ENCODE data around the gene OSGEPL1. TPM values are rescaled to one million over a fixed set of nuclear protein-coding genes. Genes with fewer than 3 reads are reported as not detected.
A peak's percentile ranks its signal among the peaks of the same experiment; 100 is the strongest.
"Not testable (repeated sequence)": the region's sequence is repeated elsewhere in the genome, so short reads cannot be mapped to it uniquely, and the experiment has no call there.

OSGEPL1 gene
- total RNA-seq, 1 donor from 2014 or later: 4.2 TPM

DNA sequence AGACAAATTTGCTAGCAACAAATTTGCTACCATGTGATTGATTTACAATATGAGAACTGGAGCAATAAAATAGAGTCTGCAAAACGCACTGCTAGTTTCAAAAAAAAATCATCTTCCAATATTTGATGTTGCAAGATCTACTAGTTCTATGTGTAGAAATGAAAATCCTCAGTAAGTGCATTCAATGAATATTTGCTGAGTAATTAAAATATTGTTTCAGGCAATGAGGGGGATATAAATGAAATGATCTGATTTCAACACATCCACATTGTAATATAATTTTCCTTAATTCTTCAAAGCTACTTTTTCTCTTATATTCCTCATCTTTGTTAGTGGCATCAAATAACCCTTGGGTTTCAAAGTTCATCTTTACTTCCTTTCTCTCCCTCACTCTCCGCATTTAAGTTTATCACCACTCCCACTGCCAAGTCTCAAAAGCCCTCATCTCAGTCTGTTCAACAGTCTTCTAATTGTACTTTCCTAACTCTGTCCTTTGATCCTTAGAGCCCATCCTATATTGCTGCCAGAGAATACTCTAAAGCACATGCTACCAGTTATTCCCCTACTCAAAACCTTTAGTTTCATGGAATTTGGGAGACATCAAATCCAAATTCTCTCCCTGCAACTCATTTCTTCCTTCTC, 6.2 kb downstream of the OSGEPL1 start:
- no peak for ATAC-seq
- DNase-seq (ENCODE audit: low spot score): no peak

DNA sequence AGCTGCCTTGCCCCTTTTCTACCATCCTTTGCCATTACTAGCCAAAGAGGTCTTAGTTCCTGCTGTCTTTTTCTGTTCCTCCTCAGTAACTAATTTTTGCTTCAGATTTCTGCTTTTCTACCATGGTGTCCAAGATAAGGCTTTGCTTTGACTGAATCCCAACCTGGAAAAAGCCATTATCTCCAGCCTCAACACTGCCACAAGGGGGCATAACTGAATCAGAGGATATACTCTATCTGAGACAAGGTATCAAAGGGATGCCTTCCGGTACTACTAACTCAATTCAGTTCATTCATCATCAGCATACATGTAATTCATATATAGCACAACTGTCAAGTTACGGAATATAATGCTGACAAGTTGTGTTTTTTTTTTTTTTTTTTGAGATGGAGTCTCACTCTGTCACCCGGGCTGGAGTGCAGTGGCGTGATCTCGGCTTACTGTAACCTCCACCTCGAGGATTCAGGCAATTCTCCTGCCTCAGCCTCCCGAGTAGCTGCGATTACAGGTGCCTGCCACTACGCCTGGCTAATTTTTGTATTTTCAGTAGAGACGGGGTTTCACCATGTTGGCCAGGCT, 11.4 kb downstream of the OSGEPL1 start:
- ATAC-seq (peak; percentile 92), DNase-seq (ENCODE audit: low spot score) (no peak)

DNA sequence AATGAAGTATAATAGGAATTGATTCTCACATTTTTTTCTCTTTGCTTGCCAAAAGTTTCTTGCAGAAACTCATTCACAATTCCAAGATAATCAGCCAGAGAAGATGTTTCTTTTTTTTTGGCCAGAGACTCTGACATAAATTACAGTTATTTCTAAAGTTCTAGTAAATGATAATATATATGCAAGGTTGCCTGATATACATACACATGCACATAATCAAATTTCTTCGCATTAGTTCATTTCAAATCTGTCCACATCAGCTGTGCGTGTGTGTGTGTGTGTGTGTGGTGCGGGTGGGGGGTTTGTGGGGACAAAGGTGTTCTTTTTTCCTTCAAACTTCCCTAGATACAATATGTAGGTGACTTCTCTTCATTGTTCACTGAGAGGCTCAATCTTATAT, 33.2 kb downstream of the OSGEPL1 start:
- no peak for DNase-seq (ENCODE audit: low spot score)

DNA sequence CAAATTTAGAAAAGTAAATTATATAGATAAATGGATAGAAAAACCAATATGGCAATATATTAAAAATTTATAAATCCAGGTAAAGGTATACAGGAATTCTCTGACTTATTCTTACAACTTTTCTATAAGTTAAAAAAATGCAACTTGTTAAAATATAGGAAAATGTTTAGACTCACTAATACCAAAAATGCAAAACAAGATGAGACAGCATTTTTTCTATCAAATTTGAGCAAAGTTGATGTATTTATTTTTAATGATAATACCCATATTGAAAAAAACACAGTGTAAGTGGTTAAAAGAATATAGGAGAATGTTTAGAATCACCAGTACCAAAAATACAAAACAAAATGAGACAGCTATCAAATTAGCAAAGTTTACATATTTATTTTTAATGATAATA, 35.7 kb downstream of the OSGEPL1 start:
- DNase-seq (ENCODE audit: low spot score): no peak
- no peak for ATAC-seq

More for the DNA sequence above, 33.2 kb downstream of the OSGEPL1 start:
- ATAC-seq: no peak

DNA sequence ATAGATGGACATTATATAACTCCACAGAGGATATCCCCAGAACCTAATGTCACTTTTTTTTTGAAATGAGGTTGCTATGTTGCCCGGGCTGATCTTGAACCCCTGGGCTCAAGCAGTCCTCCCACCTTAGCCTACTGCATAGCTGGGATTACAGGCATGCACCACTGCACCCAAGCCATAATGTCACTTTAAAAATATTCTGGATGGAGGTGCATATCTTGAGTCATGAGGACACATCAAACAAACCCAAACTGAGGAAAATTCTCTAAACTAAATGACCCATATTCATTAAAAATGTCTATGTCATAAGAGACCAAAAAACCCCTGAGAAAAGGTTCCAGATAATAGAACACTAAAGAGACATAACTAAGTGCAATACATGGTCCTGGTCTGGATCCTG, 36.3 kb downstream of the OSGEPL1 start:
- no peak for DNase-seq (ENCODE audit: low spot score)
- no peak for ATAC-seq

DNA sequence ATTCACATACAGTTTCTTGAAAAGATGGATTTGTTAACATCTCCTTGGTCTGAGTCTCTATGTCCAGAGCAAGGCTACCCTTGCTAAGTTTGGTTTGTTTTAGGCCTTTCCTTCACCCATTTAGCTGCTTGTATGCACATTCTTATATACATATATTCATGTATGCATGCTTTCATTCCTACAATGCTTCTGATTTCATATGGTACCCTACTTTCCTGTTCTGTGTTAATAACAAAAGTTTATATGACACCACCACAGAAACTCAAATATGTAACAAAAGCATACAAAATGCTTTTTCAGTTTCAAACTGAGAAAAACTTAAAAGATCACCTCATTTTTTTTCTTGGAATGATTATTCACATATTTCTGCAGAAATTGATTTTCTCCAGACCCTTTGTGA, 39.4 kb downstream of the OSGEPL1 start:
- DNase-seq (ENCODE audit: low spot score) (no peak), ATAC-seq (no peak)

DNA sequence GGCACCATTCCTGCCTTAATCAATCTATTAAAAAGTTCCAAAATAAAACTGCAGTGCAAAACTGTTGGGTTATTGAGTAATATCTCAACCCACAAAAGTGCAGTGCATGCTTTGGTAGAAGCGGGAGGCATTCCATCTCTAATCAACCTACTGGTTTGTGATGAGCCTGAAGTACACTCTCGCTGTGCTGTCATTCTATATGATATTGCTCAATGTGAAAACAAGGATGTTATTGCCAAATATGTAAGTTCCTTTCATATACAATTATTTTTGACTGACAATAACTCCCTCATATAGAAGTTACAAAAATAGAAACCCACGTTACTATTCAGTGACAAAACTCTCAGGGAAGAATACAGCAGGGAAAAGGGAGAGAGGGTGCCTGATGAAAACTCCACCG, 43.0 kb downstream of the OSGEPL1 start:
- no peak for DNase-seq (ENCODE audit: low spot score)
- no peak for ATAC-seq

DNA sequence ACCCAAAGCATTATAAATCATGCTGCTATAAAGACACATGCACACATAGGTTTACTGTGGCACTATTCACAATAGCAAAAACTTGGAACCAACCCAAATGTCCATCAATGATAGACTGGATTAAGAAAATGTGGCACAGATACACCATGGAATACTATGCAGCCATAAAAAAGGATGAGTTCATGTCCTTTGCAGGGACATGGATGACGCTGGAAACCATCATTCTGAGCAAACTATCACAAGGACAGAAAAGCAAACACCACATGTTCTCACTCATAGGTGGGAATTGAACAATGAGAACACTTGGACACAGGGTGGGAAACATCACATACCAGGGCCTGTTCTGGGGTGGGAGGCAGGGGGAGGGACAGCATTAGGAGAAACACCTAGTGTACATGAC, 45.0 kb downstream of the OSGEPL1 start:
- ATAC-seq; DNase-seq (ENCODE audit: low spot score): not testable (repeated sequence)

DNA sequence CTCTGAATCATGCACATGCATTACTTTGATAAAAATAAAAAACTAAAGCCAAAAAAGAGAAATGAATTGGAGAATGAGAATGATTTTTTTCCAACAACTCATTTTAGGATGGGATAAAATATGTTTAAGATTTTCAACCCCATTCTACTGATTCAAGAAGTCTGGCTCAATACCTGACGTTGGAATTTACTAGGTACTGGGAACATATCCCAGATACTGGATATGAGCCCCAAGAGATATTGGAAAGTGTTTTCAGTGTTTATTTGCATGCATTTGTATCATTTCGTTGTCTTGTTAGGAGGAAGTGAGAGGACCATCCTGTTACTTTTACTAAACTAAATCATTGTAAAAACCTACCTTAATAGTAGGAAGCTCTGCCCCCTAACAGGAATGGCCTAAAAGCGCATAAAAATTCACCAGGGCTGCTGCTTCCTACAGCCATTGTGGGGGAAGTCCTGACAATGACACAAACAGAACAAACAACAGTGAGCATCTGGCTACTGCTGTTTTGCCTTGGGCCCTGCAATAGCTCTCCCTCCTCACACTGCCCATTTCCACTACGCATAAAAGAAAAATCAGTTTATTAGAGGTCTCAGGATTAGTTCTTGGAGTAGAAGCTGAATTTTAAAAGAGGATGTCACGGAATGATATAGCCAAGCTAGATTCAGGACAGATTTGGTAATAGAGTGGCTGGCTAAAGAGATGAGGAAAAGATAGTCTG, 52.9 kb downstream of the OSGEPL1 start:
- no peak for DNase-seq (ENCODE audit: low spot score)
- no peak for ATAC-seq

DNA sequence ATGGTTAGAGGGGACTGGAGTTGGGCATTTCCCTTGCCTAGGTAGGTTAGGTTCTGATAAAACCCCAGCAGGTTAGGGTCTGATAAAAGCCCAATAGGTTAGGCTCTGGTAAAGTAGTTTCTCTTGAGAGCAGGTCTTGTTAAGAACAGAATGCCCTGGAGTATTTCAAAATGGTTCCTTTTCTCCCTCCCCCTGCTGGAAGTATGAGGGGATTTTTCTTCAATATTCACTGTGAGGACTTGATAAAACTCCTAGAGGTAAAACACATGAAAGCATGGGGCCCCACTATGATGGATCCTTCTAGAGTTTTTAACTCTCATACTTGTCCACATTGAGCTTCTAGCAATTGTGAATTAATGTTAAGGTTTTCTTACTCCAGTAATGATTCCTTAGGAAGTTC, 60.5 kb downstream of the OSGEPL1 start:
- ATAC-seq: no peak
- DNase-seq (ENCODE audit: low spot score): no peak

DNA sequence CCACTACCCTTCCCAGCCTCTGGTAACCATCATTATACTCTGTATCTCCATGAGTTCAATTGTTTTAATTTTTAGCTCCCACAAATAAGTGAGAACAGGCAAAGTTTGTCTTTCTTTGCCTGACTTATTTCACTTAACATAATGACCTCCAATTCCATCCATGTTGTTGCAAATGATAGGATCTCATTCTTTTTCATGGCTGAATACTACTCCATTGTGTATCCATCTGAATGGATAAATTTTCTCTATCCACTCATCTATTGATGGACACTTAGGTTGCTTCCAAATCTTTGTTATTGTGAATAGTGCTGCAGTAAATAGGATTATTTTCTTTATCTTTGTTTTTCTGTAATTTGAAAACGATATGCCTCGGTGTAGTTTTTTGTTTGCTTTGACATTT, 61.9 kb downstream of the OSGEPL1 start:
- DNase-seq (ENCODE audit: low spot score): no peak
- ATAC-seq: no peak

DNA sequence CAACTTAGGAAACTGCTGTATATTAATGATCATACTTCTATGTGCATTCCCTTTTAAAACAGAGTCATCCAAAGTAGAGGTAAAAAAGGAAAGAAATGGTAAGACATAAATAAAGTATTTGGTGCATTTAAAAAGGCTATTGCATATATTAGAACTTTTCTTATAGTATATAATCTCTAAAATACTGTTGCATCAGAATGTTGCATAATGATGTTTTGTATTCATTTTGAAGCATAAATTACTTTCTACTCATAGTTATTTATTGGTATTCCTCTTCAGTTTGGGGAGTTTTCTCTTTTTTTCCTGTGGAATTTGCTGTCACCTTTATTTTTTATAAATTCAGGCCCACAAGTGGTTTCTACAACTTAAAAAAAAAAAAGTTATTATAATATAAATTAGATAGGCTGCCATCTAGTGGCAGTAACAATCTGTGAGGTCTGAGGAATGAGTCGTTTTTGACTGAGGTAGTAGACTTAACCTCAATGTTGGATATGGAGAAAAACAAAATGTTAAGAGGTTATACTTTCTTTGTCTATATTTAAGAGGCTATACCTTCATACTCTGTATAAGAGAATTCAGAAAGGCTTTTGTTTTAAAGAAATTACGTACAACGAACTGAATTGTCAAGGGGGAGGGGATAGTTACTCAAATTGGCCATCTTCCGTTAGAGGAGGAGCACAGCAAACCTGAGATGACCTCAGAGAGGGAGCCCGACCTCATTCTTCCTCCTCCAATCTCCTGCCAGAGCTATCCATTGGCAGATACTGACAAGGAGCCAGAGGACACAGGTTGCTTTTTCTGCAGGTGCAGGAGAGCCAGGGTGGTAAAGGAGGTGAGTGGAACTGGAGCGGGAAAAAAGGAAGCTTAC, 64.3 kb downstream of the OSGEPL1 start:
- DNase-seq (ENCODE audit: low spot score) (peak; percentile 53), ATAC-seq (peak; percentile 99)

Other genes starting within 250 kb of the OSGEPL1 start
- gene SLC40A1, start 182.0 kb downstream of the OSGEPL1 start, total RNA-seq: 151 TPM
- 19.1 TPM for gene ASNSD1, start 101.3 kb downstream of the OSGEPL1 start, total RNA-seq
- 3.5 TPM for gene ANKAR, start 88.1 kb downstream of the OSGEPL1 start, total RNA-seq
- gene ORMDL1, start 21.5 kb upstream of the OSGEPL1 start, total RNA-seq: 19.7 TPM
- gene PMS1, start 21.7 kb upstream of the OSGEPL1 start, total RNA-seq: 9.4 TPM

Data from left lobe of liver (tissue), 2 donors.